Measurements from ENCODE around the gene TOLLIP.

The TOLLIP gene

DNA sequence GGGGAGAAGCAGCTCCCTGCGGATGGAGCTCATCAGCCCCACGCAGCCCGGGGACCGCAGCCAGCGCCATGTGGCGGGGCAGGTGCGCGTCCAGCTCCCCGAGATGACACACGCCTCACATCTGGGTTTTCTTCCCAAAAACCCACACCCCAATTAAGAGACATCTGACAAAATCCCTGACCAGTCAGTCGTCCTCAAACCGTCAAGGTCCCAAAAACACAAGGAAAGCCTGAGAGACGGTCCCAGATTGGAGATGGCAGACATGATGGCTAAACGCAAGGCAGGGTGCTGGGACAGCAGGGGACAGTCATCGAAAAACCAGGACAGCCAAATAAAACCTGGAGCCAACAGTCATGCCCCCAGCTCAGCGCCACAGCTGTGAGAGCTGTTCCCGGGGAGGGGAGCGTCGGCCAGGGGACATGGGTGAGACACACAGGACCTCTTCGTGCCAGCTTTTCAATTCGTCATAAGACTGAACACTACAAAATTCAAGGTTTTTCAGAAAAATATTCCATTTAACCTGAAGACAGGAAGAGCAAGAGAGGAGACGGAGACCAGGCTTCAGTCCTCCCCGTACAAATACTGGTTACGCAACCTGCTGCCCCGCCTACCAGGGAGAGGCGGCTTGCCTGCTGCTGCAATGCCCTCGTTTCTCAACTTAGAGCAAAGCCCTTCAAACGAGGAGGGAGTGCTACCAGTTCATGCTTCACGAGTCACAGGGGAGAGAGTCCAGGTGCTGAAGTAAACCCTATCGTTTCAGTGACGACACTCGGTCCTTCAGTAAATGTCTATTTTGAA is 10.5 kb downstream of the TOLLIP start:
- peak; percentile 40 for DNase-seq (ENCODE audit: low spot score)

GRCh38 chr11:1297576-1298473 is 11.6 kb downstream of the TOLLIP start:
- peak; percentile 63 for DNase-seq (ENCODE audit: low spot score)

DNA sequence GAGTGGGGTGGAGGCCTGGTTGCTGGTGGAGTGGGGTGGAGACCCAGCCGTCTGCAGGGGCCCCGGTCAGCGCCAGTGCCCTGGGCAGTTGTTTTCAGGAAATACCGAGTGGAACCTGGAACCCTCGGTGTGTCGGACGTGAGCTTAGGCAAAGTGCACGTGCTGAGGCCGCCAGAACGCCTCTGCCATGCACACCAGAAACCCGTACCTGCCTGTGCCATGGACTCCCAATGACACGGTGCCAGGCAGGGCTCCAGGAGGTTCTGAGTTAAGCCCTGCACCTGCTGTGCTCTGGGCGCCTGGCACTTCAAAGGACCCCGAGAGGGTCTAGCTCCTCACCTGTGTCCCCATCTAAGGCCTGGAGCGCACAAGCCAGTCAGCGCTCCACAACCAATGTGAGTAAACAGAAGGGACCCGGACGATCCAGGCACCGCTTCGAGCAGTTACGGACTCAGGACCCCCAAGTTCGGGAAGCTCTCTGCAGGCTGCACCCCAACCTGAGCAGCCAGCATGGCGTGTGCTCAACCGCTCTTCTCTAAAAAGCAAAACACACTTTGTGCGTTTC is 12.3 kb downstream of the TOLLIP start:
- DNase-seq (ENCODE audit: low spot score), result peak; percentile 34

- DNase-seq (ENCODE audit: low spot score), result peak; percentile 46
These were observed 13.1 kb downstream of the TOLLIP start for GRCh38 chr11:1296287-1296686.

DNA sequence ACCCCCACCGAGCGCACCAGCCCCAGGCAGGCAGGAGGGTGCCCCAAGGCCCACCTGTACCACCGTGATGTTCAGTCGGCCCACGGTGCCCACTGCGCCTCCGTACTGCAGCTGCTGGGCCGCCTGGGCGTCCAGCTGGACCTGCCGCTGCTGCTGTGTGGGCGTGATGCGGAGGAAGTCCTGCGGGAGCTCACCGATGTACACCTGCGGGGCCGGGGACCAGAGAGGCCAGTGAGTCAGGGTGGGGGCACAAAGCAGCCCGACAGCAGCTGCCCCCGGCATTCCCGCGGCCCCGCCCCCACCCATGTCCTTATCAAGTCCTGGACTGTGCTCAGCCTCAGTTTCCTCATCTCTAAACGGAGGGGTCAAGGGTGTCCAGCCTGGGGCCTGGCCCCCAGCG is 13.8 kb downstream of the TOLLIP start:
- no peak for DNase-seq (ENCODE audit: low spot score)

GRCh38 chr11:1295086-1295485 is 14.3 kb downstream of the TOLLIP start:
- DNase-seq (ENCODE audit: low spot score), result no peak

GRCh38 chr11:1293619-1294015 is 15.8 kb downstream of the TOLLIP start:
- DNase-seq (ENCODE audit: low spot score), result no peak

DNA sequence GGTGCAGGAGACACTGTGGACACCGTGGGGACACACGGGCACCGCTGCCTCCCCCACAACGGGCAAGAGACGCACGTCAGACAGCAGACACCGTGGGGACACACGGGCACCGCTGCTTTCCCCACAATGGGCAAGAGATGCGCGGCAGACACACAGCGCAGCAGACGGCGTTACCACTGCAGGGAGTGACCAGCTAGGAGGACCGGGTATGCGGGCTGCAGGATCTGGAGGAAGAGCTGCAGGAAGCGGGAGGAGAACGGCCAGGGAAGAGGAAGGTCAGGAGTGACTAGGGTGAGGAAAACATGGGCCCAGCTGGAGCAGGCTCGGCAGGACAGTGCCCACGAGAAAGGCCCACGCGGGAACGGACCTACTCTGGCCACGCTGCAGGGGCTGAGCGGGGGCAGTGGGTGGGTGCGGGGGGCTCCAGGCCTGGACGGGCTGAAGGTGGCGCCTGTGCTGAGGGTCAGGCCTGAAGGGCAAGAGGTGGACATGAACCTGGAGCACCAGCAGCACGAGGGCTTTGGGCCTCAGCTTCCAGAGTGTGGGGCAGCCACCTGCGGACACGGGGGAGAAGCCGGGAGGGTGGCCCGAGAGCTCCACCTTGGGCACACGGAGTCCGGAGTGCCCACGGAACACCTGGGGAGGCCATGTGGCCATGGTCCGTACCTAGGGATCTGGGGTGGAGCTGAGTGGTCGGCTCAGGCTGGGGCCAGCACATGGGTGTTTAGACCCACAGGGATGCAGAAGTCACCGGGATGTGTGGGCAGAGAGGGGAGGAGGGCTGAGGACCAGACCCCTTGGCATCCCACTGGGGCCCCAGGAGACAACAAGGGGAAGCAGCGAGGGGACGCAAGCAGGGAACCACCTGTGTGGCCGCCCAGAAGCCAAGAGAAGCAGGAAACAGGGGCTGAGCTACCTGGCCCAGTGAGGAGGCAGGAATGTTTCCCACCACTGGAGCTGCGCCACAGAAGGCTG is 16.5 kb downstream of the TOLLIP start:
- no peak for DNase-seq (ENCODE audit: low spot score)

DNA sequence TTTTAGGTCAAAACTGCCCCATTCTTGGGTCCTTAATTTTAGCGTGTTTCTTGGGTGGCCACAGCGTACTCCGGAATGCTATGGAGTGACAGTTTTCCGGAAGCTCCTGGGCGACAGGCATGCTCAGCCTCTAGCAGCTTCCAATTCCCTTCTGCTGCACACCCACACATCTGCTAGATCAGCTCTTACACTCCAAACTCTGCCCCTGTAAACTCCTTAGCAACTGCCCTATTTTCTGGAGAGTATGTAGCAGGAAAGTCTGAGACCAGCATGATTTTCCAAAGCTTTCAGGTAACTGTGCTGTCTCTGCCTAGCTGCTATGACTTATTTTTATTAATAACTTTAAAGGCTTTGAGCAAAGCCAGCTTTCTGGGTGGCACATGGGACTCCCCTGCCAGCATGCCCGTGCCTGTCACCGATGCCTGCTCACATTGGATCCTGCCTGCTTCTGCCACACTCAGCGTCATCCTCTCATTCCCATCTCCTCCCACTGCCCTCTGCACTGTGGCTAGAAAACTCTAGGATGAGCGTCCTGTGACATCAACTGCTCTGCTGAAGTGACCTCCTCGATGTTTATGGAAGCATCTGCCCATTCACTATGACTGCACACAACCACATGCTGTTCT is 17.3 kb downstream of the TOLLIP start:
- DNase-seq (ENCODE audit: low spot score), result no peak

DNA sequence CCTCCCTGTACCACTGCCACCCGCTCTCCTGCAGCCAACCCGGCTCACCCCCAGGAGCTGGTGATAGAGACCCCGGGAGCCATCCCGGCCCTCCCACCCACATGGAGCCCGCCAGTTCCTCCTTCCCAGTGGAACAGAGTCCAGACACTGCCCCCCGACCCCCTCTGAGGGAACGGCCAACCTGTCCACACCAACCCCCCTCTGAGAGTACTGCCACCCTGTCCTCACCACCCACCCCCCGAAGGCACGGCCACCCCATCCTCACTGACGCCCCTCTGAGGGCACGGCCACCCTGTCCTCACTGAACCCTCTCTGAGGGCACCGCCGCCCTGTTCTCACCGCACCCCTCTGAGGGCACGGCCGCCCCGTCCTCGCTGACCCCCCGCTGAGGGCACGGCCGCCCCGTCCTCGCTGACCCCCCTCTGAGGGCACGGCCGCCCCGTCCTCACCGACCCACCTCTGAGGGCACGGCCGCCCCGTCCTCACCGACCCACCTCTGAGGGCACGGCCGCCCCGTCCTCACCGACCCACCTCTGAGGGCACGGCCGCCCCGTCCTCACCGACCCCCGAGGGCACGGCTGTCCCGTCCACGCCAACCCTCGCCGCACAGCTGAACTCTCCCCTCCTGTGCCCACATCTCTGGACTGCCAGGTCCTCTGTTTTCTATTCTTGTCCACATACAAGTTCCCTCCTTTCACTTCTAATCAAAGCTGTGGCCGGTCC is 18.0 kb downstream of the TOLLIP start:
- no peak for DNase-seq (ENCODE audit: low spot score)

- DNase-seq (ENCODE audit: low spot score), result no peak
These were observed 19.1 kb downstream of the TOLLIP start for GRCh38 chr11:1290052-1291040.

GRCh38 chr11:1289211-1289935 is 20.1 kb downstream of the TOLLIP start:
- DNase-seq (ENCODE audit: low spot score), result no peak

DNA sequence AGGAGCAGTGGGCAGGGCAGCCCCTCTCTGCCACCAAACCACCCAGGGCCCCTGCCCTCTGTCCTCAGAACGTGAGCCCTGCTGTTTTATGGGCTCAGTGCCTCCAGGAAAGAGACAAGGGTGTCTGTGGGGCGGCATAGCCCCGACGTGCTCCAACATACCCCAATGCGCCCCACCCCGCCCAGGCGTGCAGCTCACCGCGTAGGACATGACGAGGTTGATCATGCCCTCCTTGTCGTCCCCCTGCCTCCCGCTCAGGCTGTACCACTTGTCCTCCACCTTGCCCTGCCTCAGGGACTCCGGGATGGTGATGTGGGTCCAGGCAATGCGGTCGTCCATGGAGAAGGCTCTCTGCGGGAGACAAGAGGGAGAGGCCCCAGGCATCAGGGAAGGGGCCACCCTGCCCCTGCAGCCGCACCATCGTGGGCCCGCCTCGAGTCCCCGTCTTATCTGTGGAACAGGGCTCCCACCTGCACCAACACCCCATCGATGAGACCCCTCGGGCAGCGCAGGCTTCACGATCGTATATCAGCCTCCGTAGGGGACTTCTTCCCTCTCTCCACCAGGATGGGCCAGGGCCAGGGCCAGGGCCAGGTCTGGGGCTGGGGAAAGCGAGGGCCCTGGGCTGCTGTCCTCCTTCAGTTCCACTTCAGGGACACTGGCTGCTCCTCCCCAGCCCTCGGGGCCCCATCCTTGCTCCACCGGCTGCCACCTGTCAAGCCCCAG is 20.8 kb downstream of the TOLLIP start:
- no peak for DNase-seq (ENCODE audit: low spot score)

- DNase-seq (ENCODE audit: low spot score), result no peak
These were observed 21.5 kb downstream of the TOLLIP start for GRCh38 chr11:1287928-1288327.

GRCh38 chr11:1285876-1286275 is 23.6 kb downstream of the TOLLIP start:
- no peak for DNase-seq (ENCODE audit: low spot score)

DNA sequence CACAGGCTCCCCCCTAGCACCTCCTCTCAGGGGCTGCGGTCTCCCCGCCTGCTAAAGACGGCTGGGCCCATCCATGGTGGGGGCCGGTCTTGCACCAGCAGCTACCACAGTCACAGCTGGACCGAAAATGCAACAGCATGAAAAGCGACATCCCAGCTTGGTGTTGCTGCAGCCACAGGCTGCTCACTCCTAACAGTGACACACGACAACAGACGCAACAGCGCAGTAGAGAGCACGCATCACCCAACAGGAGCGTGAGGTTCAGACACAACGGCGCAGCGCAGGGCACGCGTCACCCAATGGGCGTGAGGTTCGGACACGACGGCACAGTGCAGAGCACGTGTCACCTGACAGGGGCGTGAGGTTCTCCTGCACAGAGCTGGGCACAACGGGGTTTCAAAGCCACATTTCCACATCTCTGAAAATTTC is 24.1 kb downstream of the TOLLIP start:
- no peak for DNase-seq (ENCODE audit: low spot score)

- DNase-seq (ENCODE audit: low spot score), result no peak
These were observed 25.5 kb downstream of the TOLLIP start for GRCh38 chr11:1283906-1284305.

DNA sequence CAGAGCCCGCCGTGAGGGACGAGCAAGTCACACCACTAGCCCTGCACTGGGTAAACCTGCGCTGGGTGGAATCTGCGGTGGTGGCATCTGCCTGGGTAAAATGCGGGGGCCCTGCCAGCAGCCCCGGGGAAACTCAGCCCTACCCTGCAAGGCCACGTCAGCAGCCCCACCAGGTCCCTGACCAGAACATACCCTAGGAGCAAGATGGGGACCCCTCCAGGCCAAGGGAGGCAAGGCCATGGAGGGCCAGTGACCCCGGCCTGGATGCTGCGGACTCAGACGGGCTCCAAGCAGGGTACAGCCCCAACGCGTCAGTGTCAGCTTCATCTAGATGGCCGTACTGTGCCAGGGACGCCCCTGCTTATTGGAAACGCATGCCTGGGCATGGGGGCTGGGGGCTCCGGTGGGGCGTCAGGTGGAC is 26.3 kb downstream of the TOLLIP start:
- no peak for DNase-seq (ENCODE audit: low spot score)
